LHCN-M2 (cell line): Measurements from ENCODE around the gene SMIM10L2A. TPM values are rescaled to one million over a fixed set of nuclear protein-coding genes. Genes with fewer than 3 reads are reported as not detected.
"Not testable (repeated sequence)": the region's sequence is repeated elsewhere in the genome, so short reads cannot be mapped to it uniquely, and the experiment has no call there.

Source experiments
- DNase-seq: peaks from one replicate; pipeline ENCODE4 v3.0.0-alpha.2; 2012; ENCODE audit warnings: low read depth
- total RNA-seq: library from RNA; depleted of rRNA; stranded (reverse); fragments of >200 nt; gene quantifications from 2 replicates; pipeline ENCODE4 v1.2.3, GENCODE V29; 2014

Gene SMIM10L2A
- total RNA-seq, 1 experiment from 2014 or later = 0.11 TPM

DNA sequence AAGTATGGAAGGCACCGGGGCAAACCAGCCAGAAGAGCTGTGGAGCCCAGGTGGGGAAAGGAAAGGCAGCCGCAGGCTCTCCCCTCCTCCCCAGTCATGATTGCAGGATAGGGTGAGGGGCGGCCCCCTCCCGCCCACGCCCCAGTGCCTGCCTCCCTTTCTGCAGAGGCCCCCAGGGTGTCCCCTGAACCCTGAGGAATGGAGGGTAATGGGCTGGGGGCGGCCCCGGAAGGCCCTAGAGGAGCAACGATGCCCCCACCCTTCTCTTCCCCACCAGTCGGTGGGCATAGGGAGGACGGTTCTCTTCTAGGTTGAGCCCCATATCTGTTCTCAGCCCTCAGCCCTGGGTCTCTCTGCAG is 1.0 kb downstream of the SMIM10L2A start:
- not testable (repeated sequence) for DNase-seq

DNA sequence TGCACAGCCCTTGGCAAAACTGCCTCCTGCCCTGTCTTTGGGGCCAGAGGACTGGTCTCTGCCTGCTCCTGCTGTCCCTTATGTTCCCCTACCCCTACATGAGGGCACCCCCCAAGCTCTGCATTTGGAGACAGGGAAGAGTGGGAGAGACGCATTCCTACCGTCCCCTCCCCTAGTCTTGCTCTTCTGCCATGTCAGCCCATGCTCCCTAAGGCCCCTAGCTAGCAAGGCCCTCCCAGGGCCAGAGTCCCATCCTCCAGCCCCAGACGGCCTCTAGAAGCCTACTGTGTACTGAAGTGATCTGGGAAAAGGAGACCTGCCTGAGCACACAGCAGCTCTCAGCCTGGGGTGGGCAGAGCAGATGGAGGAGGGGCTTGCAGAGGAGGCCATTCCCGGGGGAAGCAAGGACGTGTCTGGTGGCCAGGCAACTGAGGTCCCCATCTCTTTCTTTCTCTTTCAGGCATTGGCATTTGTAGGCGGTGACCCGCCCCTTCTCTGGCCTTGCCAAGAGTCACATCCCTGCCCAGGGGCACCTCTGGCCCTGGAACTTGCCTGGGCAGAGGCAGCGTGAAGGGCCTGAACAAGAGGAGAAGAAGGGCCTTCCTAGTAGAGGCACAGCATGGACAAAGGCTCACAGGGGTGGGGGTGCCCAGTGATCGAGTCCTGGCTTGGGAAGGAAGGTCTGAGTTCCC is 1.6 kb downstream of the SMIM10L2A start:
- DNase-seq = not testable (repeated sequence)

DNA sequence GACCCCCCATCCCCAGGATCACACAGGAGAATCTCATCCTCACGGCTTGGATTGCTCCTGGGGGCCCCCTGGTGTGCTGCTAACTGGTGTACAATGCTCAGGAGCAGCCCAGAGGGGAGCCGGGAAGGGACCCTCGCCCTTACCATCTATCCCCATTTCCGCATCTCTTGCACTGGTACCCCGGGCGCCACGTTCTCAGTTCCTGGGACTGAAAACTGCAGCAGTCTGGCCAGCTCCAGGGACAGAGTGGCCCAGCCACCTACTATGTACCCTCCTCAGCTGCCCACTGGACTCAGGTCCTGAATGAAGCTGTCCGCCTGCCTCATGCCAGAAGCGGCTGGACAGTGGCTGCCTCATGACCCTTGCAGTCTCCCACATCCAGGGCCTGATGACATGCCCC is 2.7 kb downstream of the SMIM10L2A start:
- no peak for DNase-seq

DNA sequence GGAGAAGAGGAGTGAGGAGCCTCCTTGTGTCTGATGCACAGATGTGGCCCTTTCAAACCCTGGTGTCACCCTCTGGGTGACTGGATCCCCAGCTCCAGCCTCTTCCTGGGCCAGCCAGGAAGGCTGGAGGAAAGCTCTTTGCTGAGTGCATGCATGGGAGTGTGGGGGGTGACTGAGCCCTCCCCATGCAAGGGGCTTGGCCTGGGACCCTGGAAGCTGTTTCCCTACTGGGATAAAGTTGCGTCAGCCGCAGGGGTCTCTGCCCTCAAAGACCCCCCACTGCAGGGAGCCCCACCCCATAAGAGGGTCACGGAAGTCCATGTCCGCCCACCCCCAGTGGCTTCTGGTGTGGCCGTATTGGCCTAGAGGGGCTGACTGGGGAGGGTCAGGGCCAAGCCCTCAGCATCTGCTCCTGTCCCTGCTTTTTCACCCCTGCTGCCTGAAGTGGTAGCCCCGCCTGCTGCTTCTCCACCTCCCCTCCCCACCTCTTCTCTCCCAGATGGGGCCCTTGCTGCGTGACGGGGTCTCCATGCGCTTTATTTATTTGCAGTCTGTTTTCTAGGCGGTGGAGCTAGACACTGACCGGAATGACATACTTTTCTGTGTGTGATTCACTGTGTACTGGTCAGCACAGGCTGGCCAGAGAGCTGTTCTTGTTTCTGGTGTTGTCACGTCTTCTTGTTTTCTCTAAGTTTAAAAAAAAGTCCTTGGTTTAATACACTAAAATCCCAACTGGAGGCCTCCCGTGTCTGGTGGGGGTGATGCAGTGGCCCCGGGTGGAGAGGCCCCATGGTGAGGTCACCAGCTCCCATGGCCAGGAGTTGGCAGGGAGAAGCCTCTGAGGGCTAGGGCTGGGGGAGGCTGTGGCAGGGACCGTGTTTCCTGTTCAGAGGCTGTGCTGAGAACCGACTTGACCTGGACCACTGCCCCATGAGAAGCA is 3.6 kb downstream of the SMIM10L2A start:
- no peak for DNase-seq

DNA sequence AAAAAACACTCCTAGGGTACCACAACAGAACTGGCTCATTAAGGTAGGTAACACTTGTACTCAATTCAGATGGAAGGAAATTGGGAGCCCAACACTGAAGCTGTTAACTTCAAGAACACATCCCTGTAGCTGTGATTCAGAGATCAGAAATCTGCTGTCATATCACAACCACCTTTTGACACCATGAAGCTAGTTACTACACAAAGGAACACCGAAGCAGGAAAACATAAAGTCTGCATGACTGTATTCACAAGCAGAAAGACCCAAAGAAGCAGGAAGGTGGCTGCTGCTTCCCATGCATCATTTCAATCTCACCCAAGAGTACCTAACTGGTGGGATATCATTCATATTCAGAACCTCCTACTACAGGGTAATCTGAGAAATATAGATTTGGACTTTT is 7.7 kb downstream of the SMIM10L2A start:
- DNase-seq = no peak

DNA sequence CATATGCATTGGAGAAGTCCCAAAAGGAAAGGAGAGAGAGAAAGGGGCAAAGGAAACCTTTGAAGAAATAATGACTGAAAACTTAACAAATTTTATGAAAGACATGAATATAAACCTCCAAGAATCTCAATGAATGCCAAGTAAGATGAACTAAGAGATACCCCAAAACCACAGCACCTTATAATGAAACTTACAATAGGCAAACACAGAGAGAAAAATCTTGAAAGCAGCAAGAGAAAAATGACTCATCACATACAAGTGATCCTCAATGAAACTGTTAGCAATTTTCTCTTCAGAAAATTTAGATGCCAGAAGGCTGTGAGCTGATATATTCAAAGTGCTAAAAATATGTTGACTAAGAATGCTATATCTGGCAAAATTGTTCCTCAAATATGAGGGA is 10.1 kb downstream of the SMIM10L2A start:
- no peak for DNase-seq

DNA sequence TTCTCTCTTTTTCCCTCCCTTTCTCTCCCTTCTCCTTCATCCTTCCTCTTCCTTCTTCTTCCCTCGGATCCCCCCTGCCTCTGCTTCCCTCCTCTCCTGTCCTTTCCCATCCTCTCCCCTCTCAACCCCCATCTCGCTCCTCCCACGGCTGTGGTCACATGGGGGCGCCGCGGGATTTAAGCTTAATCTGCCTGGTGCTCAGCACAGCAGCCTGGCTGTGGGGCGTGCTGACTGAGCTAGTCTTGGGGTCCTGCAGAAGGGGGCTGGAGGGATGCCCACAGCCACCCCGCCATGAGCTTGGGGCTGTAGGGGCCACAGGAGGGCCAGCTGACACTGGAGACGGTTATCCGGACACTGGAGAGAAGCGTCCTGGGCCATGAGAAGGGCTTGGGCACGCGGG is 10.7 kb downstream of the SMIM10L2A start:
- DNase-seq = no peak

DNA sequence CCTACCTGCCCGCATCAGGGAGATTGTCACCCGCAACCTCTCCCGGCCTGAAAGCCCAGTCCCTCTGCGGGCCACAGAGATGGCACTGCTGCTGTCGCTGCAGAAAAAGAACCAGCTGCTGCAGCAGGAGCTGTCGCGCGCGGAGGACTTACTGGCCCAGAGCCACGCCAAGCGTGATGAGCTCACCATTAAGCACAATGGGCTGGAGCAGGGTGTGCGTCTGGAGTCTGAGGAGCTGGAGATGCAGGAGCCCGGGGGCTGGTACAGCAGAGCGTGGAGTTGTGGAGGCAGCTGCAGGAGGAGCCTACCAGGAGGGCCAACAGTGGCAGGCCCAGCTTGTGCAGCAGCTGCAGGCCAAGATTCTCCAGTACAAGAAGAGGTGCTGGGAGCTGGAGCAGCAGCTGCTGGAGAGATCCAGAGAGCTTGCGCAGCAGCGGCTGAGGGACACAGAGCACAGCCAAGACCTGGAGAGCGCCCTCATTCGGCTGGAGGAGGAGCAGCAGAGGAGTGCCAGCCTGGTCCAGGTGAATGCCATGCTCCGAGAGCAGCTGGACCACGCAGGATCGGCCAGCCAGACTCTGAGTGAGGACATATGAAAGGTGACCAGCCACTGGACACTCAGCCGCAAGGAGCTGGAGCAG is 11.3 kb downstream of the SMIM10L2A start:
- DNase-seq = no peak

DNA sequence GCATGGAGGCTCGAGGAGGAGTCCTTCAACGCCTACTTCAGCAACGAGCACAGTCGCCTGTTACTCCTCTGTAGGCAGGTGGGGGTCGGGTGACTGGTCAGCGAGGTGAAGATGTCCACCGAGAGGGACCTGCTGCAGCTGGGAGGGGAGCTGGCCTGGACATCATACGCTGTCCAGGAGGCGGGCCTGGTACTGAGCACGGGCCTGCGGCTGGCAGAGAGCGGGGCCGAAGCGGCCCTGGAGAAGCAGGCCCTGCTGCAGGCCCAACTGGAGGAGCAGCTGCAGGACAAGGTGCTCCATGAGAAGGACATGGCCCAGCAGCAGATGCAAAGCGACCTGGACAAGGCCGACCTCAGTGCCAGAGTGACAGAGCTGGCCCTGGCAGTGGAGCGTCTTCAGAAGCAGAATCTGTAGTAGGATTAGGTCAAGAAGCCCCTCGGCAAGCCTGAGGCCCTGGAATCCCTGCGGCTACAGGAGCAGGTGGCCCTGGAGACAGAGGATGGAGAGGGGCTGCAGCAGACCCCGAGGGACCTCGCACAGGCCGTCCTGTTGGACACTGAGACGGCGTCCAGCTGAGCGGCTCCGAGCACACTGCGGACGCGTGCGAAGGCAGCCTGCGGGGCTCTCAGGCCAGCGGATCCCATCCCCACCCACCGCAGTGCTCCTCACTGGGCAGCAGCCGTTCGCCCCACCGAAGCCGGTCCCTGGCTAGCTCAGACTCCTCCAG is 11.9 kb downstream of the SMIM10L2A start:
- DNase-seq = no peak

DNA sequence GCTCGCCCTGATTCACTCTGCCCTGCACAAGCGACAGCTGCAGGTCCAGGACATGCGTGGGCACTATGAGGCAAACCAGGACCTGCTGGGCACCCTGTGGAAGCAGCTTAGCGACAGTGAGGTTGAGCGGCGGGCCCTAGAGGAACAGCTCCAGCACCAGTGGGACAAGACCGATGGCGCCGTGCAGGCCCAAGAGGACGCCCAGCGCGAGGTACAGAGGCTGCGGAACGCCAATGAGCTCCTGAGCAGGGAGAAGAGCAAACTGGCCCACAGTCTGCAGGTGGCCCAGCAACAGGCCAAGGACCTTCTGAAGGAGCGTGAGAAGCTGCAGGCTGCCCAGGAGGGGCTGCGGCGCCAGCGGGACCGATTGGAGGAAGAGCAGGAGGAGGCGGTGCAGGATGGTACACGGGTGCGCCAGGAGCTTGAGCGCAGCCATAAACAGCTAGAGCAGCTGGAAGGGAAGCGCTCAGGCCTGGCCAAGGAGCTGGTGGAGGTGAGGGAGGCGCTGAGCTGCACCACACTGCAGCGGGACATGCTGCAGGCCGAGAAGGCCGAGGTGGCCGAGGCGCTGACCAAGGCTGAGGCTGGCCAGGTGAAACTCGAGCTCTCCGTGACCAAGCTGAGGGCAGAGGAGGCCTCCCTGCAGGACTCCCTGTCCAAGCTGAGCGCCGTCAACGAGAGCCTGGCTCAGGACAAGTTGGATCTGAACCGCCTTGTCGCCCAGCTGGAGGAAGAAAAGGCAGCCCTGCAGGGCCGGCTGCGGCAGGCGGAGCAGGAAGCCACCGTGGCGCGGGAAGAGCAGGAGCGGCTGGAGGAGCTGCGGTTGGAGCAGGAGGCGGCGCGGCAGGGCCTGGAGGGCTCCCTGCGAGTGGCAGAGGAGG is 12.8 kb downstream of the SMIM10L2A start:
- no peak for DNase-seq

DNA sequence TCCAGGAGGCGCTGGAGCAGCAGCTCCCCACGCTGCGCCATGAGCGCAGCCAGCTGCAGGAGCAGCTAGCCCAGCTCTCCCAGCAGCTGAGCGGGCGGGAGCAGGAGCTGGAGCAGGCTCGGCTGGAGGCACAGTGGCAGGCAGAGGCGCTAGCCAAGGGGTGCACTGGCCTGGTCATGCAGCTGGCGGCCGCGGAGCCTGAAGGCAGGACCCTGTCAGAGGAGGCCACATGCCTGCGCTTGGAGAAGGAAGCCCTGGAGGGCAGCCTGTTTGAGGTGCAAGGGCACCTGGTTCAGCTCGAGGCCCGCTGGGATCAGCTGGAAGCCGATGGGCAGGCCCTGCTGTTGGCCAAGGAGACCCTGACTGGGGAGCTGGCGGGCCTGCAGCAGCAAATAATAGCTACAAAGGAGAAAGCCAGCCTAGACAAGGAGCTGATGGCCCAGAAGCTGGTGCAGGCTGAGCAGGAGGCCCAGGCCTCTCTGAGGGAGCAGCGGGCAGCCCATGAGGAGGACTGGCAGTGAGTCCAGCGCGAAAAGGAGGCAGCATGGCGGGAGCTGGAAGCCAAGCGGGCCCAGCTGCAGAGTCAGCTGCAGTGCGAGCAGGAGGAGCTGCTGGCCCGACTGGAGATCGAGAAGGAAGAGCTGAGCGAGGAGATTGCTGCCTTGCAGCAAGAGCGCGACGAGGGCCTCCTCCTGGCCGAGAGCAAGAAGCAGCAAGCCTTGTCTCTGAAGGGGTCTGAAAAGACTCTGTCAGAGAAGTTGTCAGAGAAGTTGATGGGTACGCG is 13.6 kb downstream of the SMIM10L2A start:
- DNase-seq = no peak

DNA sequence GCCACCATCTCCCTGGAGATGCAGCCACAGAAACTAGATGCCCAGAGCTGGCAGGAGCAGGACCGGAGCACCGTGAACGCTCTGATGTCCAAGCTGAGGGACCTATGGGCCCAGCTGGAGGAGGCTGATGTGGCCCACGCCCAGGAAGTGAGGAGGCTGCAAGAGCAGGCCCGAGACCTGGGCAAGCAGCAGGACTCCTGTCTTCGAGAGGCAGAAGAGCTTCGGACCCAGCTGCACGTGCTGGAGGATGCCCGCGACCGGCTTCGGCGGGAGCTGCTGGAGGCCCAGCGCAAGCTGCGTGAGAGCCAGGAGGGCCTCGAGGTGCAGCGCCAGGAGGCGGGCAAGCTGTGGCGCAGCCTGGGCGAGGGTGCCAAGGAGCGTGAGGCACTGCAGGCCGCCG is 14.2 kb downstream of the SMIM10L2A start:
- no peak for DNase-seq

DNA sequence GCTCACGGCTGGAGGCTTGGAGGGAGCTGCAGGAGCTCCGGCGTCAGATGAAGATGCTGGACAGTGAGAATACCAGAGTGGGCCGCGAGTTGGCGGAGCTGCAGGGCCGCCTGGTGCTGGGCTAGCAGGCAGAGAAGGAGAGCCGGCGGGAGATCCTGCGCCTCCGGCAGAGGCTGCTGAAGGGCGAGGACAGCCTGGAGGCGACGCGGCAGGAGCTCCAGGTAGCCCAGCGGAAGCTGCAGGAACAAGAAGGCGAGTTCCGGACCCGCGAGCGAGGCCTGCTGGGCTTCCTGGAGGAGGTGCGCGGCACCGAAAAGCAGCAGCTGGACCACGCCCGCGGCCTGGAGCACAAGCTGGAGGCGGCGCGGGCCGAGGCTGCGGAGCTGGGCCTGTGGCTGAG is 14.7 kb downstream of the SMIM10L2A start:
- no peak for DNase-seq

DNA sequence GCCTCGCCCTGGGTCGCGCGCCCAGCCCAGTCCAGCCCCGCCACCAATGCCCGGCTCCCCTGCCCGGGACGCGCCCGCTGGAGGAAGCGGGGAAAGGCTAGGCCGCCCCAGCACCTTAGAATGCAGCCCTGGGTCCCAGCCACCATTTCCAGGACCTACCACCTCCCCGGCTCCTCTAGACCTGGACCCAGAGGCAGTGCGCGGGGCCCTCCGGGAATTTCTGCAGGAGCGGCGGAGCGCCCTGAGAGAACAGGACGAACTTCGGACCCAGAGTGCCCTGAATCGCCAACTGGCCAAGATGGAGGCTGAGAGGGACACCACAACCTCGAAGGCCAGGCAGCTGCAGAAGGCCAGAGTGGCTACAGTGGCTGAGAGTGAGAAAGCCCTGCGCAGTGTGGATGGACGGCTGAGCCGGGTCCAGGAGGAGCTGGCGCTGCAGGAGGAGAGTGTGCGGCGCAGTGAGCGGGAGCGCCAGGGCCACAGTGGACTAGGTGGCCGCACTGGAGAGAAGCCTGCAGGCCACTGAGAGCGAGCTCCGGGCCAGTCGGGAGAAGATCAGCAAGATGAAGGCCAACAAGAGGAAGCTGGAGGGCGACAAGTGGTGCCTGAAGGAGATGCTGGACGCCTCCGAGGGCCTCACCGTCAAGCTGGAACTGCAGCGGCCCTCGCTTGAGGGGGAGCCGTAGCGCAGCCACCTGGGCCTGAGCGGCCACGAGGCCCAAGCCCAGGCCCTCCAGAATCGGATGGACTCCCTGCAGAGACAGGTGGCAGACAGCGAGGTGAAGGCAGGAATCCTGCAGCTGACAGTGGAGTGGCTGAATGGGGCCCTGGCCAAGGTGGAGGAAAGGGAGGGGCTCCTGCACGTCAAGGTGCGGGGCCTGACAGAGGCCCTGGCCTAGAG is 15.5 kb downstream of the SMIM10L2A start:
- DNase-seq = no peak

DNA sequence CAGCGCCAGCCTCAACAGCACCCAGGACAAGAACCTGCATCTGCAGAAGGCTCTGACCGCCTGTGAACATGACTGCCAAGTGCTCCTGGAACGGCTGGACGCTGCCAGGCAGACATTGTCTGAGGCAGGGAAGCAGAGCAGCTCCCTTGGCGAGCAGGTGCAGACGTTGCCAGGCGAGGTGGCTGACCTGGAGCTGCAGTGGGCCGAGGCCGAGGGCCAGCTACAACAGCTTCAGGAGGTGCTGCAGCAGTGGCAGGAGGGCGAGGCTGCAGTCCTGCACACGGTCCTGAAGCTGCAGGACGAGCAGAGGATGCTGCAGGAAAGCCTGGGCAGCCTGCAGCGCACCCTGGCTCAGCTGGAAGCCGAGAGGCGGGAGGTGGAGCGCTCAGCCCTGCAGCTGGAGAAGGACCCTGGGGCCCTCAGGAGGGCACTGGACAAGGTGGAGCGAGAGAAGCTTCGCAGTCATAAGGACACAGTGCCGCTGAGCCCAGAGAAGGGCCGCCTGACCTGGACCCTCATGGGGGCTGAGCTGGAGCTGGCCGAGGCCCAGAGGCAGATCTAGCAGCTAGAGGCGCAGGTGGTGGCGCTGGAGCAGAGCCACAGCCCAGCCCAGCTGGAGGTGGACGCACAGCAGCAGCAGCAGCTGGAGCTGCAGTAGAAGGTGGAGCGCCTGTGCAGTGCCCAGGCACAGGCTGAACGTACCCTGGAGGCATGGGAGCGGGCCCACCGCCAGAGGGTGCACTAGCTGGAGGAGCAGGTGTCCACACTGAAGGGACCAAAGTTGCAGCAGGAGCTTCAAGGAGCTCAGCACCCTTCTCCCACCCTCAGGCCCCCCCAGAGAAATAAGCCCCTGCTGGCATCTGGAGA is 16.4 kb downstream of the SMIM10L2A start:
- DNase-seq = no peak

DNA sequence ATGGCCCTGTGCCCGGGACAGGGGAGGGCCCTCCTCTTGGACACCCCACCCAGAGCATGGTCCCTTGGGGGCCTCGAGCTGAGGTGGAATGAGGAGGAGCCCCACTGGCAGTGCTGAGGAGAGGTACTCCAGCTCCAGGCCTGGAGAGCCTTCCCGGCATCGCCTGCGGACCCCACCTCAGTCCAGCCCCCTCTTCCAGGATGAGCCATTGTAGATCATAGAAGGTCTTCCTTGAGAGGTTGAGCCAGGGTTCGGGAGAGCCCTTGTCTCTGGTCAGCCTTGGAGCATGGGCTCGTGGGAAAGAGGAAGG is 16.9 kb downstream of the SMIM10L2A start:
- no peak for DNase-seq

DNA sequence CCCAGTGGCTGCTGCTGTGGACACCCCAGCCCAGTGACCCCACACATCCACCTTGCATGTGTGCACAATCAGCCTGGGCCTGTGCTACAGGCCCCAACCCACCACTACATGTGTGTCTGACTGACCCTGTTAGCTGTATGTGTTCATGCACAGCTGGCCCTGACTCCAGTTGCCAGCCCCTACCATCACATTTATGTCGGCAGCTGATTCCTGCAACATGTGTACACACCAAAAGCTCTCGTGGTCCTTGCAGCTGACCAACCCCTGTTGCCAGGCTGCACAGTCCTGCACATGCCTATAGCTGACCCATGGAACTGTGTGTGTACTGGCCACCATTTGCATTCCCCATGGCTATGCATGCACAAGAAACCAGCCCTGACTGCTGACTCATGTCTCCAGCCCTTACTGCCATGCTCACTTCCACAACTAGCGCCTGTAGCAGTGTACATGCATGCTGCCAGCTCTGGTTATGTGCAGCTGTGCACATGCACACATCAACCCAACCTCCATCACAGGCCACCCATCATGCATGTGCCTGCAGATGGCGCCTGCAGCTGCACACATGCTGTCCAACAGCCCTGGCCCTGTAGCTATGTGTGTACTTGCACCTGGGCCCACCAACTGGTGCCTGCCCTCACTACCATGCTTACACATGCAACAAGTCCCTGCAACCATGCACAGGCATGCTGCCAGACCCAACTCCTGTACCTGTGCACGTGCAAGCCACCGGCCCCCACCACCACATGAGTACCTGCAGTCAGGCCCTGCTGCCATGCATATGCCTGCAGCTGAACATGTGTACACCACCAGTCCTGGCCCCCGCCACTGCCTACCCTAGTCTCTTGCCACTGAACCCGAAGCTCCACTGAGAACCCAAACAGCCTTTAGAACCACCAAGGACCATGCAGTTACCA is 28.1 kb downstream of the SMIM10L2A start:
- DNase-seq = no peak
